Lower lobe of right lung (tissue), 2 donors: ENCODE data around the gene ACOT11. TPM values are rescaled to one million over a fixed set of nuclear protein-coding genes. Genes with fewer than 3 reads are reported as not detected.

Experiments
- ATAC-seq, 2 donors: fragments of 200-7000 bp; cut with Tn5 transposase; one replicate each; pipeline ENCODE4 v1.9.1; 2020 to 2022; ENCODE audit warnings: mild to moderate bottlenecking in 2 of 2, moderate library complexity in 2 of 2
- DNase-seq: peaks from one replicate; pipeline ENCODE4 v3.0.0-alpha.2; 2020
- H3K27ac ChIP-seq: fragments of 200-600 bp; one replicate; pipeline ENCODE4 v1.8.0; 2022
- H3K27me3 ChIP-seq: fragments of 200-600 bp; one replicate; pipeline ENCODE4 v1.8.0; 2022; ENCODE audit warnings: low read depth
- H3K36me3 ChIP-seq: fragments of 200-600 bp; one replicate; pipeline ENCODE4 v1.8.0; 2022; ENCODE audit warnings: mild to moderate bottlenecking
- H3K4me1 ChIP-seq: fragments of 200-600 bp; one replicate; pipeline ENCODE4 v1.8.0; 2022
- H3K4me3 ChIP-seq: fragments of 200-600 bp; one replicate; pipeline ENCODE4 v1.8.0; 2022; ENCODE audit warnings: mild to moderate bottlenecking
- H3K9me3 ChIP-seq: fragments of 200-600 bp; one replicate; pipeline ENCODE4 v1.8.0; 2022
- intact Hi-C: fragments of 100-400 bp; cut with DNase I; formaldehyde crosslinking; loops from one replicate; pipeline ENCODE4 v1.11.0; 2022
- total RNA-seq: library from RNA; stranded (reverse); fragmentation: NEBNext Ultra II Directional; extraction: Animal tissue kit (Norgen Biotek cat#: 25700); gene quantifications from one replicate; pipeline ENCODE4 v1.2.1, GENCODE V29; 2021
- TF ChIP-seq, protein P1 (sequence below): fragments of 200-600 bp; IDR thresholded peaks from one replicate; pipeline ENCODE4 v1.8.0; 2022; ENCODE audit warnings: antibody characterized with exemption, mild to moderate bottlenecking
- donor health status: DM: no; HTN: yes; CAD: no; lungs with severe emphysema.

ACOT11 gene
- total RNA-seq, 1 donor from 2014 or later = 5.0 TPM

DNA sequence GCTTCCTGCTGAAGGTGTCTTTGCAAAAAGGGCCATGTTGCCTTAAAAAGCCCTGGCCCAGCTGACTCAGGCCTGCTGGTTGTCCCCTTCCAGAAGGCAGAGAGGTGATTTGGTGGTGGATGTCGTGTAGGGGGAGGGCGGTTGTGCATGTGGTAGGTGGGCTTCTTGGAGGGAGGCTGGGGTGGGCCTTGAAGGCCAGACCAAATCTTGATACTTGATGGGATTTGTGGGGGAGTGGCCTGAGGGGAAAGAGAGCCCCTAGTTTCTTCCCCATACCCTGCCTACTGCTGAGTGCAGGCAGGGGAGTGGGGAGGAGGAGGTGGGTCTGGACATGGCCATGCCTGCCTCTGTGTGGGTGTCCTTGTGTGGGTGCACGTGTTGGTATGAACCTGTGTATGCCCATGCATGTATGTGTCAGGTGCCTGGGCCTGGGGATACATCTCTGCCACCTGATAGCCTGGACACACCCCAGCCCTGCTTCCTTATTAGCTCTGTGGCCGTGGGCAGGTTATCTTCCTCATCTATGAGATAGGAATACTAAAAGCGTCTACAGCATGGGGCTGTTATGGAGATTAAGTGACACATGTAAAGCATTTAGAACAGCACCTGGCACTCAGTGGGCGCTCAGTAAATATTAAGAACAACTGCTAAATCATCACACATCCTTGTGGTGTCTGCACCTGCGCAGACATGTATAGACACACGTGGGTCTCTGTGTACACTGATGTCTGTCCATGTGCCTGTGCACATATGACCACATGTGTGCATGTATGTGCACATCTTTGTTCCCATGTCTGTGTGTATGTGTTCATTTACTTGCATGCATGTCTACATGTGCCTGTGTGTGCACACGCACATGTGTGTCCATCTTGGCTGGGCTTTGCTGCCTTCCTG, 58.3 kb downstream of the ACOT11 start:
- no peaks in the 10 kb centered on the region for H3K9me3 ChIP-seq
- no peak overlapping the region for H3K4me3 ChIP-seq
- DNase-seq (no peak), ATAC-seq (no peak)
- no peaks in the 10 kb centered on the region for H3K4me1 ChIP-seq
- H3K27me3 ChIP-seq = no peaks in the 10 kb centered on the region
- H3K27ac ChIP-seq = no peak overlapping the region
- intact Hi-C loops = no loop called here
- TF ChIP-seq, protein P1, sequence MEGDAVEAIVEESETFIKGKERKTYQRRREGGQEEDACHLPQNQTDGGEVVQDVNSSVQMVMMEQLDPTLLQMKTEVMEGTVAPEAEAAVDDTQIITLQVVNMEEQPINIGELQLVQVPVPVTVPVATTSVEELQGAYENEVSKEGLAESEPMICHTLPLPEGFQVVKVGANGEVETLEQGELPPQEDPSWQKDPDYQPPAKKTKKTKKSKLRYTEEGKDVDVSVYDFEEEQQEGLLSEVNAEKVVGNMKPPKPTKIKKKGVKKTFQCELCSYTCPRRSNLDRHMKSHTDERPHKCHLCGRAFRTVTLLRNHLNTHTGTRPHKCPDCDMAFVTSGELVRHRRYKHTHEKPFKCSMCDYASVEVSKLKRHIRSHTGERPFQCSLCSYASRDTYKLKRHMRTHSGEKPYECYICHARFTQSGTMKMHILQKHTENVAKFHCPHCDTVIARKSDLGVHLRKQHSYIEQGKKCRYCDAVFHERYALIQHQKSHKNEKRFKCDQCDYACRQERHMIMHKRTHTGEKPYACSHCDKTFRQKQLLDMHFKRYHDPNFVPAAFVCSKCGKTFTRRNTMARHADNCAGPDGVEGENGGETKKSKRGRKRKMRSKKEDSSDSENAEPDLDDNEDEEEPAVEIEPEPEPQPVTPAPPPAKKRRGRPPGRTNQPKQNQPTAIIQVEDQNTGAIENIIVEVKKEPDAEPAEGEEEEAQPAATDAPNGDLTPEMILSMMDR = no peak
- H3K36me3 ChIP-seq = no peaks in the 10 kb centered on the region

DNA sequence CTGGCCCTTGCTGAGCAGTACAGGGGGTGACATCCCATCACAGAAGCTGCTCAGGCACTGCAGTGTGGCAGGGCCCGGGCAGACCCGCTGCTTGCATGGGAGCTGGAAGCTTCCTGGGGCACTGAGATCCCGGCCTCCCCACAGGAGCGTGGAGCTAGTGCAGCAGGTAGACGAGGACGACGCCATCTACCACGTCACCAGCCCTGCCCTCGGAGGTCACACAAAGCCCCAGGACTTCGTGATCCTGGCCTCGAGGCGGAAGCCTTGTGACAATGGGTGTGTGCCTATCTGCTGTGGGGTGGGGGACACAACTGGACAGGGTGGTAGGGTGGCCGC, 58.9 kb downstream of the ACOT11 start:
- TF ChIP-seq, protein P1 = no peak
- no peaks in the 10 kb centered on the region for H3K27me3 ChIP-seq
- no peaks in the 10 kb centered on the region for H3K9me3 ChIP-seq
- ATAC-seq (no peak), DNase-seq (no peak)
- no peaks in the 10 kb centered on the region for H3K4me1 ChIP-seq
- H3K27ac ChIP-seq = no peak overlapping the region
- intact Hi-C loops = no loop called here
- no peak overlapping the region for H3K4me3 ChIP-seq
- H3K36me3 ChIP-seq = no peaks in the 10 kb centered on the region

DNA sequence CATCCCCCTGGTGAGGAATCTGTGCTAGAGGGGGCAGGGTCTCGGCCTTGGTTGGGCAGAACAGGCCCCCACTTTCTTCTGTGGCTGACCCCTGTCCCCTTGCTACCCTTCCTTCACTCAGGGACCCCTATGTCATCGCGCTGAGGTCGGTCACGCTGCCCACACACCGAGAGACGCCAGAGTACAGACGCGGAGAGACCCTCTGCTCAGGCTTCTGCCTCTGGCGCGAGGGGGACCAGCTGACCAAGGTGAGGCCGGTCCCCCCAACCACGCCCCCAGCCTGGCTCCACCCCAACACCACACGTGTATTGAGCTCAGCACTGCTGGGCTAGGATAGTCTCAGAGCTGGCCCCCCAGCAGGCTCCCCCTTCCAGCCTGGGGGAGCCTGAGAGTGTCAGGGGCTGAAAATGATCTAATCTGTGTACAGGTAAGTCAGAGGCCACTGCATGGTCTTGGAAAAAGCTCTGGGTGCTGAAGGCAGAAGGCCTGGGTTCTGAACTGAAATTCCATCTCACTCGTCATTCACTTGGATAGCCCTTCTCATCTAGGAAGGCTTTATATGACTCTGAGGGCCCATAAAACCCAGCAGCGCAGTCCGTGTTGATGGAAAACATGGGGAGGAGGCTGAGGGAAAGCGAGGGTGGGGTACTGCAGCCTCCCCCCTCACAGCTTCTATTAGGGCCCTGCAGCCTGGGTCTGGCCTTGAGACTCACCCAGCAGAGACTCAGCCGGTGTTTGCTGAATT, 60.0 kb downstream of the ACOT11 start:
- Histone ChIP-seq H3K4me1 (no peaks in the 10 kb centered on the region), H3K27me3 (no peaks in the 10 kb centered on the region), H3K36me3 (no peaks in the 10 kb centered on the region), H3K9me3 (no peaks in the 10 kb centered on the region), H3K4me3 (no peak overlapping the region), H3K27ac (no peak overlapping the region)
- TF ChIP-seq, protein P1 = no peak
- ATAC-seq (no peak), DNase-seq (no peak)
- intact Hi-C loops = no loop called here

DNA sequence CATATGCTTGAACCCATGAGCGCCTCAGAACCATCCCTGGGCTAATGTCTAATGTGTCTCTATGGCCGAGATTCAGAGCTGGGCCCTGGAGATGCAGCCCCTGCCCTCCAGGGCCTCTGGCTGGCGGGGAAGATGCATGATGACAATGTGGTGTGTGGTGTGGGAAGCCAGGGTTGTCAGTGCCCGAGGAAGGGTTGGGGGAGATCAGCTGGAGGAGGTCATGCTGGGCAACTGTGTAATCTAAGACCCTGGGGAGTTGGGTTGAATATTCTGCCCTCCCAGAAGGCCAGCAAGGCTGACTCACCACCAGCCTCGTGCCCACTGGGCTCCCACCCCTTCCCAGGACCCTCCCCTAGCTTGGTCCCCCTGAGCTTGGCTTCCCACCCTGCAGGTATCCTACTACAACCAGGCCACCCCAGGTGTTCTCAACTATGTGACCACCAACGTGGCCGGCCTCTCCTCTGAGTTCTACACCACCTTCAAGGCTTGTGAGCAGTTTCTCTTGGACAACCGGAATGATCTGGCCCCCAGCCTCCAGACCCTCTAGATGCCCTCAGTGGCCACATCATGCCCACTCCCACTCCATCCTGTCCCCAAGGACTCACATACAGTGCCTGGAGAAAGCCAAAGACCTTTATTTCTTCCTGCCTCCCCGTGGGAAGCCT, 60.7 kb downstream of the ACOT11 start:
- no peaks in the 10 kb centered on the region for H3K36me3 ChIP-seq
- H3K27me3 ChIP-seq = no peaks in the 10 kb centered on the region
- TF ChIP-seq, protein P1 = no peak
- no peak for ATAC-seq
- H3K4me1 ChIP-seq = no peaks in the 10 kb centered on the region
- intact Hi-C loops = no loop called here
- no peak overlapping the region for H3K27ac ChIP-seq
- H3K9me3 ChIP-seq = no peaks in the 10 kb centered on the region
- no peak overlapping the region for H3K4me3 ChIP-seq
- DNase-seq = no peak

DNA sequence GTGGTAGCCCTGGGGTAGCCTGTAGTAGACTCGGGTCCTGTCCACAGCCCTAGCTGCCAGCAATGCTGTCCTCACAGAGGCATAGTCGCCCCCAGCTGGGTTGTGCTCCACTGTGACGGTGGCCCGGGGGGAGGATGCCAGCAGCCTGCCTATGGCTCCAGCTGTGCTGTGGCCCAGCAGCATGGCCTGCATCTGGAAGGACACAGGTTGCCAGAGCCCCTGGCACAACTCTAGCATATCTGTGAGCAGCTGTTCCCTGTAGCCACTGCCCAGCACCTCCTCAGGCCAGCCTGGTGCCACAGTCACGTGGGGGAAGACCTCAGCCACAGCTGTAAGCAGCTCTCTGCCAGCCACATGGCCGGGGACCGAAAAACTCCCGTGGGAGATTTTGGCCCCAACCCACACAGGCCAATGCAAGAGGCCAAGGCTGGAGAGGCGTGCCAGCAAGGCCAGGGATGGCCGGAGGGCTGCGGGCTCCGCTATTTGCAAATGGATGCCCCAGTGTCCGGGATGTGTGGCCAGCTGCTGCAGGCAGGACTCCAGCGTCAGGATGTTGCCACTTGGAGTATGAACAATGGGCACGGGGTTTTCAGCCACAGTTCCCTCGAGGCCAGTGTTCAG, 61.4 kb downstream of the ACOT11 start:
- Histone ChIP-seq H3K27ac (no peak overlapping the region), H3K9me3 (no peaks in the 10 kb centered on the region), H3K4me1 (no peaks in the 10 kb centered on the region), H3K36me3 (no peaks in the 10 kb centered on the region), H3K4me3 (no peak overlapping the region), H3K27me3 (no peaks in the 10 kb centered on the region)
- intact Hi-C loops = no loop called here
- ATAC-seq = peak in 1 of 2 donors; percentile 12
- TF ChIP-seq, protein P1 = no peak
- no peak for DNase-seq
